ENCODE measurements around the gene RHBDL1. TPM values are rescaled to one million over a fixed set of nuclear protein-coding genes. Genes with fewer than 3 reads are reported as not detected.

The RHBDL1 gene
- total RNA-seq, 4 donors from 2014 or later: 0.38 to 1.1 (median 0.57) TPM; not detected in 1

DNA sequence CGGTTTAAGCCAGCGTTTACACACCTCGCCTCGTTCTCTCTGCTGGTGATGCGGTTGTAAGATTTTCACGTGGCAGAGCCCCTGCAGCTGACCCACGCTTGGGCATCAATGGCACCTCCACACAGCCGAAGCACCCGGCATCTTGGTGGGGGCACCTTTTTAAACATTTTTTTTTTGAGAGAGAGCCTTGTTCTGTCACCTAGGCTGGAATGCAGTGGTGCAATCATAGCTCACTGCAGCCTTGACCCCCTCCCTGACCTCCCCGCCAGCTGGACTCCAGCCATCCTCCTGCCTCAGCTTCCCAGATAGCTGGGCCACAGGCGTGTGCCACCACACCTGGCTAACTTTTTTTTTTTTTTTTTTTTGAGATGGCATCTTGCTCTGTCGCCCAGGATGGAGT lies 21.4 kb upstream of the RHBDL1 start:
- WGBS, 2 donors: 89 to 95% methylated on average over 10 to 12 of the region's 12 CpGs
- TF ChIP-seq, protein P1, sequence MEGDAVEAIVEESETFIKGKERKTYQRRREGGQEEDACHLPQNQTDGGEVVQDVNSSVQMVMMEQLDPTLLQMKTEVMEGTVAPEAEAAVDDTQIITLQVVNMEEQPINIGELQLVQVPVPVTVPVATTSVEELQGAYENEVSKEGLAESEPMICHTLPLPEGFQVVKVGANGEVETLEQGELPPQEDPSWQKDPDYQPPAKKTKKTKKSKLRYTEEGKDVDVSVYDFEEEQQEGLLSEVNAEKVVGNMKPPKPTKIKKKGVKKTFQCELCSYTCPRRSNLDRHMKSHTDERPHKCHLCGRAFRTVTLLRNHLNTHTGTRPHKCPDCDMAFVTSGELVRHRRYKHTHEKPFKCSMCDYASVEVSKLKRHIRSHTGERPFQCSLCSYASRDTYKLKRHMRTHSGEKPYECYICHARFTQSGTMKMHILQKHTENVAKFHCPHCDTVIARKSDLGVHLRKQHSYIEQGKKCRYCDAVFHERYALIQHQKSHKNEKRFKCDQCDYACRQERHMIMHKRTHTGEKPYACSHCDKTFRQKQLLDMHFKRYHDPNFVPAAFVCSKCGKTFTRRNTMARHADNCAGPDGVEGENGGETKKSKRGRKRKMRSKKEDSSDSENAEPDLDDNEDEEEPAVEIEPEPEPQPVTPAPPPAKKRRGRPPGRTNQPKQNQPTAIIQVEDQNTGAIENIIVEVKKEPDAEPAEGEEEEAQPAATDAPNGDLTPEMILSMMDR (IDR thresholded peaks at IDR 0.05): no peak
- no peak for TF ChIP-seq POLR2A (IDR thresholded peaks at IDR 0.05)
- no peaks in the 10 kb centered on the region for H3K27me3 ChIP-seq
- intact Hi-C loops (cut with DNase I): no loop called here
- no peaks in the 10 kb centered on the region for H3K9me3 ChIP-seq
- H3K36me3 ChIP-seq: peaks cover 0 to 70% (median 5%) of the 10 kb centered on the region in 3 donors
- peaks cover 10 to 20% (median 13%) of the 10 kb centered on the region in 3 donors for H3K4me1 ChIP-seq
- H3K27ac ChIP-seq: no peak overlapping the region
- no peak for DNase-seq
- no peak overlapping the region for H3K4me3 ChIP-seq

DNA sequence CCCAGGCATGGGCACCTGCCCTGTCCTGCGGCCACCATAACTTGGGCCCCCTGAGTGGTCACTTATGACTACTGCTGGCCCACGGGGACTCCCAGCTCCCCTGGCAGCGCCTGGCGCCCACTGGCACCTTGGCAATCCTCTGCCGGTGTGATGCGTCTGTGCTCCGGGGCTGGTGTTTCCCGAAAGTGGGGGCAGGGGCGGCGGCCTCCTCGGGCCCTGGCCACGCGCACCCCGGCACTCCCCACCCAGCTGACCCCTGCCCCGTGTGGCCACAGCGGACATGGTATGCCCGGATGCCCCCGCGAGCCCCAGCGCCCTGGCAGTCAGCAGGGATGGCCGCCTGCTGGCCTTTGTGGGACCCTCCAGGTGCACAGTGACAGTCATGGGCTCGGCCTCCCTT lies 18.0 kb upstream of the RHBDL1 start:
- no peak for DNase-seq
- no peaks in the 10 kb centered on the region for H3K9me3 ChIP-seq
- H3K4me3 ChIP-seq: no peak overlapping the region
- H3K27me3 ChIP-seq: no peaks in the 10 kb centered on the region
- no peak overlapping the region for H3K27ac ChIP-seq
- WGBS, 2 donors: 86% methylated on average over 11 of the region's 22 CpGs; no CpG with 5 or more reads in 1 of the 2 donors
- H3K4me1 ChIP-seq: peaks cover 10 to 18% (median 13%) of the 10 kb centered on the region in 3 donors
- peaks cover 0 to 69% (median 5%) of the 10 kb centered on the region in 3 donors for H3K36me3 ChIP-seq
- TF ChIP-seq, protein P1 (IDR thresholded peaks at IDR 0.05): no peak
- no peak for TF ChIP-seq POLR2A (IDR thresholded peaks at IDR 0.05)
- intact Hi-C loops (cut with DNase I): no loop called here

DNA sequence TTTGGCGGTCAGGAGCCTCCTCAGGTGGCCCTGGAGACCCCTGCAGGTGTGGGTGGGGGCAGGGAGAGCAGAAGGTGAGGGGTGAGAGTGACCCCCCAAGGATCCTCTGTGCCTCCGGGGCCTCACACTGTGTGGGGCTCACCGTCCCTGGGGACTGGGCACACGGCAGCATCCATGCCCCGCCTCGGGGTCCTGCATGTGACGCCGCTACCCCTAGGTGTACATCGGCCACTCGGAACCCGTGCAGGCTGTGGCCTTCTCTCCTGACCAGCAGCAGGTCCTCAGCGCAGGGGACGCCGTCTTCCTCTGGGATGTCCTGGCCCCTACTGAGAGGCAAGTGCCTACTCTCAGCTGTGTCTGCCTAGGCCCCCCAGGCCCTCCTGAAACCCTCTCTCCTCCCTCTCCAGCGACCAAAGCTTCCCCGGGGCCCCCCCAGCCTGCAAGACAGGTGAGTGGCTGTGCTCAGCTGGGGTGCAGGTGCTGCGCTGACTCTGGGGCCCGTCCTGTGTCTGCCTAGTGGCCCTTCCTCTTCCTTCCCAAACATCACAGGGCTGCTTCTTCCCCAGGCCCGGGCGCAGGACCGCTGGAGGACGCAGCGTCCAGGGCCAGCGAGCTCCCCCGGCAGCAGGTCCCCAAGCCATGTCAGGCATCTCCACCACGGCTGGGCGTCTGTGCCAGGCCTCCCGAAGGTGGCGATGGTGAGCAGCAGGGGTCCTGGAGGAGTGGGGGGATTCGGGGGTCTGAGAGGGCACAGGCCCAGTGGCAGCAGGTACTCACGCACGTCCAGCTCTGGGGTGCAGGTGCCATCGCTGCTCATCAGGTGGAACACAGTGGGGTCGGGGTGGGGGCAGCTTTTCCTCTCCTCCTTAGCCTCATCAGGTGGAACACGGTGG lies 16.5 kb upstream of the RHBDL1 start:
- TF ChIP-seq, protein P1 (IDR thresholded peaks at IDR 0.05): no peak
- no peak for TF ChIP-seq POLR2A (IDR thresholded peaks at IDR 0.05)
- Histone ChIP-seq H3K4me3 (no peak overlapping the region), H3K36me3 (peaks cover 0 to 57% (median 5%) of the 10 kb centered on the region in 3 donors), H3K27ac (no peak overlapping the region), H3K4me1 (peaks cover 10 to 18% (median 13%) of the 10 kb centered on the region in 3 donors), H3K9me3 (no peaks in the 10 kb centered on the region), H3K27me3 (no peaks in the 10 kb centered on the region)
- no peak for DNase-seq
- intact Hi-C loops (cut with DNase I): no loop called here
- WGBS, 2 donors: 77 to 99% methylated on average over 4 to 8 of the region's 35 CpGs

DNA sequence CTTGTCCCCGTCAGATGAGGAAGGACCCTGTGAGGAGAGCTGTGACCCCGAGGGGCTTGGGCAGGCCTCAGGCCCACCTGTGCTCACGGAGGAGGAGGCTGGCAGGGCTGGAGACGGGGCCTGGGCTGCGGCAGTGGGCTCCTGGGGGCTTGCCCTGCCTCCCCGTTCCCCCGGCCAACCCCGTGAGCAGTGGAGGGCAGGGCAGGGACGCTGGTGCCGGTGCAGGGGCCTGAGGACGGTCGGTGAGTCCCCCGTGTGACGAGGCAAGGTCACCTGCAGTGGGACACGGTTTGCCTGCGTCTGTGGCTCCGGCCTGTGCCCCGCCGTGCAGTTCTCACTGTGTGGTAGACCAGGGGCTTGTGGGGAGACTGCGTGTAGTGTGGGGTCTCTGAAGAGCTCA lies 15.9 kb upstream of the RHBDL1 start:
- peaks cover 10 to 18% (median 13%) of the 10 kb centered on the region in 3 donors for H3K4me1 ChIP-seq
- no peak overlapping the region for H3K27ac ChIP-seq
- H3K4me3 ChIP-seq: no peak overlapping the region
- H3K36me3 ChIP-seq: peaks cover 0 to 54% (median 5%) of the 10 kb centered on the region in 3 donors
- no peaks in the 10 kb centered on the region for H3K27me3 ChIP-seq
- H3K9me3 ChIP-seq: no peaks in the 10 kb centered on the region
- intact Hi-C loops (cut with DNase I): loop anchor here (10.0 kb wide), 1 partner anchor 75 kb away; no protein-coding TSS in a partner anchor
- TF ChIP-seq, protein P1 (IDR thresholded peaks at IDR 0.05): no peak
- no peak for TF ChIP-seq POLR2A (IDR thresholded peaks at IDR 0.05)
- no peak for DNase-seq
- 92% methylated on average over 13 of the region's 20 CpGs; no CpG with 5 or more reads in 1 of the 2 donors for WGBS, 2 donors

DNA sequence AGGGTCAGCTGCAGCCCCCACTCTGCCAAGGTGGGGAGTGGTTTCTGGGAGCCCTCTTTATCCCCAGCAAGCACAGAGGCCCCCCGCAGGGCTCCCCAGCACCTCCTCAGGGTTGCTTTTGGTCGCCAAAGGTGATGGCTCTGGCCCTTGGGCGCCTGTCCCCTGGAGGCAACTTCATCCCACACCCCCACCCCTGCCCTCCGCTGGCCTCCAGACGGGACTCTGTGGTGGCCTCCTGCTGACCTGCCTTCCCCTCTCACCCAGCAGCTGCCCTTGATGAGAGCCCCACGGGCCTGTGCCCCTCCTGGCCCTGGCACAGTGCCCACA lies 15.4 kb upstream of the RHBDL1 start:
- Histone ChIP-seq H3K27ac (peak overlapping the region; percentile 49 to 88 (median 67)), H3K4me1 (peaks cover 10 to 18% (median 13%) of the 10 kb centered on the region in 3 donors), H3K36me3 (peaks cover 0 to 49% (median 5%) of the 10 kb centered on the region in 3 donors), H3K27me3 (no peaks in the 10 kb centered on the region), H3K4me3 (peak overlapping the region in 2 of 4 donors; percentile 25 to 59), H3K9me3 (no peaks in the 10 kb centered on the region)
- DNase-seq: no peak
- intact Hi-C loops (cut with DNase I): loop anchor here (10.0 kb wide), 1 partner anchor 75 kb away; no protein-coding TSS in a partner anchor
- 67% methylated on average over 4 of the region's 6 CpGs; no CpG with 5 or more reads in 1 of the 2 donors for WGBS, 2 donors
- TF ChIP-seq, protein P1 (IDR thresholded peaks at IDR 0.05): no peak

Measured in esophagus squamous epithelium (tissue), 5 donors.